H9 (cell line): Measurements from ENCODE around the gene ZNF546. TPM values are rescaled to one million over a fixed set of nuclear protein-coding genes. Genes with fewer than 3 reads are reported as not detected.

ENCODE experiments used
- DNase-seq: peaks from one replicate; pipeline ENCODE4 v3.0.0-alpha.2; 2017
- H2AFZ ChIP-seq: one replicate; pipeline ENCODE4 v1.6.1; 2013; ENCODE audit warnings: mild to moderate bottlenecking, low read length, control low read depth, moderate library complexity
- H2AK5ac ChIP-seq: 2 replicates; pipeline ENCODE4 v1.6.1; 2013; ENCODE audit warnings: low read length, control low read depth, mixed read lengths; ENCODE audit not compliant: insufficient read length
- H2BK120ac ChIP-seq: one replicate; pipeline ENCODE4 v1.6.1; 2013; ENCODE audit warnings: low read depth, mild to moderate bottlenecking, low read length, control low read depth, inconsistent platforms; ENCODE audit not compliant: poor library complexity, severe bottlenecking
- H2BK12ac ChIP-seq: 2 replicates; pipeline ENCODE4 v1.6.1; 2013; ENCODE audit warnings: low read length, control low read depth, mixed read lengths, low read depth; ENCODE audit not compliant: insufficient read length
- H2BK15ac ChIP-seq: 2 replicates; pipeline ENCODE4 v1.6.1; 2013; ENCODE audit warnings: low read depth, low read length, control low read depth
- H2BK20ac ChIP-seq: one replicate; pipeline ENCODE4 v1.6.1; 2013; ENCODE audit warnings: low read depth, mild to moderate bottlenecking, low read length, control low read depth, inconsistent platforms; ENCODE audit not compliant: poor library complexity, severe bottlenecking
- H2BK5ac ChIP-seq: 2 replicates; pipeline ENCODE4 v1.6.1; 2013; ENCODE audit warnings: low read length, control low read depth, mixed read lengths; ENCODE audit not compliant: insufficient read length
- H3K14ac ChIP-seq: 2 replicates; pipeline ENCODE4 v1.6.1; 2013; ENCODE audit warnings: low read length, control low read depth; ENCODE audit not compliant: insufficient read depth
- H3K18ac ChIP-seq: 2 replicates; pipeline ENCODE4 v1.6.1; 2013; ENCODE audit warnings: low read depth, mild to moderate bottlenecking, mixed read lengths, low read length, control low read depth; ENCODE audit not compliant: insufficient read length
- H3K23ac ChIP-seq: 2 replicates; pipeline ENCODE4 v1.6.1; 2013; ENCODE audit warnings: low read length, control low read depth, mixed read lengths, low read depth; ENCODE audit not compliant: insufficient read length
- H3K23me2 ChIP-seq: 2 replicates; pipeline ENCODE4 v1.6.1; 2013; ENCODE audit warnings: low read depth, mild to moderate bottlenecking, mixed read lengths, low read length, control low read depth; ENCODE audit not compliant: insufficient read length, poor library complexity, severe bottlenecking
- H3K27ac ChIP-seq: 2 replicates; pipeline ENCODE4 v1.5.1; 2013; ENCODE audit warnings: low read length, control low read depth, mixed read lengths, low read depth; ENCODE audit not compliant: insufficient read length
- H3K27me3 ChIP-seq: 2 replicates; pipeline ENCODE4 v1.6.1; 2013; ENCODE audit warnings: low read length, control low read depth, inconsistent platforms; ENCODE audit not compliant: insufficient read depth
- H3K4ac ChIP-seq: 2 replicates; pipeline ENCODE4 v1.6.1; 2013; ENCODE audit warnings: low read depth, mild to moderate bottlenecking, control low read depth, inconsistent platforms, low read length, moderate library complexity
- H3K4me1 ChIP-seq: 2 replicates; pipeline ENCODE4 v1.6.1; 2013; ENCODE audit warnings: low read length, control low read depth, inconsistent platforms; ENCODE audit not compliant: insufficient read depth
- H3K4me2 ChIP-seq: 2 replicates; pipeline ENCODE4 v1.6.1; 2013; ENCODE audit warnings: low read length, control low read depth, mixed read lengths; ENCODE audit not compliant: insufficient read length, insufficient read depth
- H3K56ac ChIP-seq: 2 replicates; pipeline ENCODE4 v1.6.1; 2013; ENCODE audit warnings: low read depth, mild to moderate bottlenecking, mixed read lengths, low read length, control low read depth; ENCODE audit not compliant: insufficient read length
- H3K79me1 ChIP-seq: 2 replicates; pipeline ENCODE4 v1.6.1; 2013; ENCODE audit warnings: low read depth, mild to moderate bottlenecking, moderate library complexity, low read length, control low read depth, inconsistent platforms; ENCODE audit not compliant: insufficient read depth, poor library complexity, severe bottlenecking
- H3K79me2 ChIP-seq: 2 replicates; pipeline ENCODE4 v1.6.1; 2013; ENCODE audit warnings: low read length, control low read depth, inconsistent platforms; ENCODE audit not compliant: insufficient read depth
- H3K9ac ChIP-seq: 2 replicates; pipeline ENCODE4 v1.6.1; 2013; ENCODE audit warnings: low read length, control low read depth, mixed read lengths; ENCODE audit not compliant: insufficient read length; ENCODE audit errors: extremely low read depth
- H3K9me3 ChIP-seq: one replicate; pipeline ENCODE4 v1.6.1; 2013; ENCODE audit warnings: low read depth, low read length, inconsistent platforms; ENCODE audit not compliant: control insufficient read depth
- H3T11ph ChIP-seq: one replicate; pipeline ENCODE4 v1.6.1; 2013; ENCODE audit warnings: mild to moderate bottlenecking, low read length, control low read depth, inconsistent platforms
- H4K20me1 ChIP-seq: one replicate; pipeline ENCODE4 v1.6.1; 2013; ENCODE audit not compliant: control insufficient read depth, insufficient read length, insufficient read depth
- H4K5ac ChIP-seq: 2 replicates; pipeline ENCODE4 v1.6.1; 2013; ENCODE audit warnings: low read depth, mild to moderate bottlenecking, mixed read lengths, low read length, control low read depth; ENCODE audit not compliant: insufficient read length
- H4K8ac ChIP-seq: replicated peaks from 2 replicates; pipeline ENCODE4 v1.6.1; 2013; ENCODE audit warnings: low read length, control low read depth, mixed read lengths, low read depth; ENCODE audit not compliant: insufficient read length
- H4K91ac ChIP-seq: 2 replicates; pipeline ENCODE4 v1.6.1; 2013; ENCODE audit warnings: low read depth, mild to moderate bottlenecking, moderate library complexity, mixed read lengths, low read length, control low read depth; ENCODE audit not compliant: insufficient read length
- H3K27ac Mint-ChIP-seq, 3 experiments: 2 replicates in 2 of 3; 3 replicates in 1 of 3; pipeline ENCODE4 v1.8.0; 2020 to 2021; ENCODE audit warnings: mixed read lengths in 3 of 3, mild to moderate bottlenecking in 1 of 3, moderate library complexity in 1 of 3
- H3K27me3 Mint-ChIP-seq: 2 replicates; pipeline ENCODE4 v1.8.0; 2021; ENCODE audit warnings: low read depth, mild to moderate bottlenecking, moderate library complexity, mixed read lengths
- H3K36me3 Mint-ChIP-seq, 3 experiments: 2 replicates in 2 of 3; 3 replicates in 1 of 3; pipeline ENCODE4 v1.8.0; 2020 to 2021; ENCODE audit warnings: low read depth in 3 of 3, mixed read lengths in 3 of 3; ENCODE audit not compliant: insufficient read depth in 1 of 3
- H3K4me1 Mint-ChIP-seq, 2 experiments: 2 replicates each; pipeline ENCODE4 v1.8.0; 2020; ENCODE audit warnings: mixed read lengths in 2 of 2
- H3K4me3 Mint-ChIP-seq, 2 experiments: 2 replicates in 1 of 2; 3 replicates in 1 of 2; pipeline ENCODE4 v1.8.0; 2020 to 2021; ENCODE audit warnings: mild to moderate bottlenecking in 2 of 2, mixed read lengths in 2 of 2, moderate library complexity in 1 of 2
- H3K9me3 Mint-ChIP-seq, 2 experiments: 2 replicates in 1 of 2; 3 replicates in 1 of 2; pipeline ENCODE4 v1.8.0; 2020; ENCODE audit warnings: mild to moderate bottlenecking in 2 of 2, mixed read lengths in 2 of 2, moderate library complexity in 1 of 2
- WGBS: extraction: QIAGEN DNeasy Blood & Tissue Kit; methylation state at CpG from one replicate; pipeline ENCODE4 v1.1.7; 2013; ENCODE audit warnings: missing lambda C conversion rate, low lambda C conversion rate, mixed read lengths; ENCODE audit not compliant: insufficient read length; ENCODE audit errors: extremely low coverage; 5-methylcytosine and 5-hydroxymethylcytosine counted together
- total RNA-seq: library from RNA; stranded (reverse); gene quantifications from 2 replicates; pipeline ENCODE4 v1.2.1, GENCODE V29; 2021
- TF ChIP-seq, protein P1 (sequence below): fragments of 200-600 bp; sonication (generic); conservative IDR thresholded peaks from 3 replicates; pipeline ENCODE4 v1.8.0; 2021; ENCODE audit warnings: antibody characterized with exemption, mild to moderate bottlenecking

ZNF546 gene
- total RNA-seq, 1 experiment from 2014 or later: 1.7 TPM

DNA sequence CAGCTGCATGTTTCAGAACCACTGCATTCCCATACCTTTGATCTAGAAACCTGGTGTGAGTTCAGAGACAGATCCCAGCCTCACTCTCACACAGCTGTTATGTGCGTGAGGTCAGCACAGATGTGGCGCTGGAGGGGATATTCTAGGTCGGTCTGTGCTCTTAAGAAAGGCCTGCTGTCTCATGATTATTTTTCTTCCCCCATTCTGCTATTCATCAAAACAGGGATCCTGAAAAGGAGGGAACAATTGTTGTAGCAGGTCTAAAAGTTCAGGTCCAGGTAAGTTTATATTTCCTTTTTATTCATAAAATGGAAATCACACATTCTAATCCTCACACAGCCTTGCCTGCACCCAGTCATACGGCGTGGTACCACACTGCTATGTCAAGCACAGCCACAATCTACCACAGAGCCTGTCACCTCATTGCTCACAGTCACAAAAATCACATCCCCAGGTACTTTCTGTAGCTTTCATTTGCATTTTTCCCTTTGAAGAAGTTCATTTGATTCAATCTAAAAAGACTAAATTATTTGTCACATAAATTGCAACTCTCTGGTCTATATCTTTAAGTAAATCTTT, 867 bp downstream of the ZNF546 start:
- Histone ChIP-seq H2BK5ac (no peak overlapping the region), H3K27ac (no peak overlapping the region), H3K23ac (no peak overlapping the region), H3K9ac (no peak overlapping the region), H3K79me2 (peaks cover 2% of the 10 kb centered on the region; the same call in 1 of the 2 replicates), H2BK120ac (no peak overlapping the region), H2BK20ac (no peak overlapping the region), H4K5ac (no peak overlapping the region), H3K14ac (no peak overlapping the region), H3K23me2 (peaks cover 4% of the 10 kb centered on the region), H3K18ac (no peak overlapping the region), H3K27me3 (no peaks in the 10 kb centered on the region), H2AK5ac (no peak overlapping the region), H4K91ac (no peak overlapping the region), H3K4me2 (peak overlapping the region; percentile 88), H2AFZ (no peak overlapping the region), H4K20me1 (no peaks in the 10 kb centered on the region), H2BK15ac (no peak overlapping the region), H4K8ac (no peak overlapping the region), H3K4me1 (no peaks in the 10 kb centered on the region), H2BK12ac (no peak overlapping the region), H3K9me3 (peaks cover 11% of the 10 kb centered on the region), H3K79me1 (no peaks in the 10 kb centered on the region), H3K56ac (no peak overlapping the region), H3K4ac (no peak overlapping the region), H3T11ph (no peak overlapping the region)
- DNase-seq: no peak
- TF ChIP-seq, protein P1, sequence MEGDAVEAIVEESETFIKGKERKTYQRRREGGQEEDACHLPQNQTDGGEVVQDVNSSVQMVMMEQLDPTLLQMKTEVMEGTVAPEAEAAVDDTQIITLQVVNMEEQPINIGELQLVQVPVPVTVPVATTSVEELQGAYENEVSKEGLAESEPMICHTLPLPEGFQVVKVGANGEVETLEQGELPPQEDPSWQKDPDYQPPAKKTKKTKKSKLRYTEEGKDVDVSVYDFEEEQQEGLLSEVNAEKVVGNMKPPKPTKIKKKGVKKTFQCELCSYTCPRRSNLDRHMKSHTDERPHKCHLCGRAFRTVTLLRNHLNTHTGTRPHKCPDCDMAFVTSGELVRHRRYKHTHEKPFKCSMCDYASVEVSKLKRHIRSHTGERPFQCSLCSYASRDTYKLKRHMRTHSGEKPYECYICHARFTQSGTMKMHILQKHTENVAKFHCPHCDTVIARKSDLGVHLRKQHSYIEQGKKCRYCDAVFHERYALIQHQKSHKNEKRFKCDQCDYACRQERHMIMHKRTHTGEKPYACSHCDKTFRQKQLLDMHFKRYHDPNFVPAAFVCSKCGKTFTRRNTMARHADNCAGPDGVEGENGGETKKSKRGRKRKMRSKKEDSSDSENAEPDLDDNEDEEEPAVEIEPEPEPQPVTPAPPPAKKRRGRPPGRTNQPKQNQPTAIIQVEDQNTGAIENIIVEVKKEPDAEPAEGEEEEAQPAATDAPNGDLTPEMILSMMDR: no peak
- Mint-ChIP-seq H3K4me3 (peak overlapping the region; percentile 89 to 100), H3K27ac (no peak overlapping the region), H3K36me3 (peaks cover 13 to 25% (median 21%) of the 10 kb centered on the region in 3 experiments), H3K27me3 (no peaks in the 10 kb centered on the region), H3K4me1 (peaks cover 10 to 18% of the 10 kb centered on the region in 2 experiments), H3K9me3 (peaks cover 18 to 29% of the 10 kb centered on the region in 2 experiments)
- WGBS: no CpG with 5 or more reads among the region's 5 CpGs
